Breast epithelium (tissue), 3 donors: ENCODE results near the gene PKMYT1.

Source experiments
- CTCF ChIP-seq, 3 donors: fragments of 450-650 bp; IDR thresholded peaks; one replicate each; pipeline ENCODE4 v1.5.1; 2016 to 2017; ENCODE audit warnings: antibody characterized with exemption in 3 of 3, mild to moderate bottlenecking in 3 of 3, moderate library complexity in 3 of 3
- POLR2A ChIP-seq: fragments of 450-650 bp; IDR thresholded peaks from one replicate; pipeline ENCODE4 v1.6.1; 2016; ENCODE audit warnings: antibody characterized with exemption, mild to moderate bottlenecking, moderate library complexity

DNA sequence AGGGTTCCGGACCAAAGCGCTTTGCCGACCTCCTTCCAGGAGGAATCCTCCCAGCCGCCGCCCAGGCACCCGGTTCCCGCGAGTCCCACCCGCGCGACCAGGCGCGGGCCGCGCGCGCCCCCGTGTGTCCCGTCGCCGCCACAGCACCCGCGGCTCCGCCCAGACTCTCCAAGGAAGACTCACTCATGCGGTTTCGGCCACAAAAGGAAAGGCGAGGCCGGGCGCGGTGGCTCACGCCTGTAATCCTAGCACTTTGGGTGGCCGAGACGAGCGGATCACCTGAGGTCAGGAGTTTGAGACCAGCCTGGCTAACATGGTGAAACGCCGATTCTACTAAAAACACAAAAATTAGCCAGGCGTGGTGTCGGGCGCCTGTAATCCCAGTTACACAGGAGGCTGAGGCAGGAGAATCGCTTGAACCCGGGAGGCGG, 3.5 kb upstream of the PKMYT1 start:
- TF ChIP-seq CTCF (IDR thresholded peaks at IDR 0.05) (peak; percentile 58 to 86 (median 71)), POLR2A (no peak)
